ENCODE results near the gene KCNK18. TPM values are rescaled to one million over a fixed set of nuclear protein-coding genes. Genes with fewer than 3 reads are reported as not detected.

Gene KCNK18
- total and polyA plus RNA-seq, 10 of the 15 experiments (the other 5 are each of a cell fraction or from before 2014, with no cell fraction given) = not detected

GRCh38 chr10:117212176-117212575 lies 14.9 kb downstream of the KCNK18 start:
- H4K20me1 ChIP-seq (ENCODE audit: control insufficient read depth, insufficient read depth) = no peaks in the 10 kb centered on the region
- intact Hi-C loops (cut with micrococcal nuclease; ENCODE audit: unreplicated experiment) (loop anchor here (10.0 kb wide), 1 partner anchor 263 kb away; no protein-coding TSS in a partner anchor), in situ Hi-C loops (cut with MboI) (no loop called here)
- BruUV-seq (replicated peaks) = no TSS peak
- H2AFZ ChIP-seq (ENCODE audit: control insufficient read depth, low read depth, low read length) = no peak overlapping the region
- no peak overlapping the region for H3K4me3 ChIP-seq
- CTCF ChIA-PET = interaction anchor here (0.6 to 2.6 kb wide), 2 partner anchors 107 to 411 kb away, joined by 3 to 14 read pairs; no protein-coding TSS in a partner anchor
- no peak overlapping the region for H3K4me2 ChIP-seq (ENCODE audit: control insufficient read depth, insufficient read depth)
- no peaks in the 10 kb centered on the region for H3K27me3 ChIP-seq (replicated peaks in 1 of 2; ENCODE audit: control insufficient read depth in 2 of 2, insufficient read depth in 2 of 2, low read length in 1 of 2)
- WGBS (ENCODE audit: insufficient coverage, insufficient replicate concordance, low lambda C conversion rate, missing lambda C conversion rate) = 0% methylated on average over 1 of the region's 1 CpG
- no peak overlapping the region for H3K9ac ChIP-seq (ENCODE audit: control insufficient read depth, insufficient read depth, low read length)
- no peaks in the 10 kb centered on the region; the same call in 2 of the 3 replicates for H3K9me3 ChIP-seq (replicated peaks; ENCODE audit: control insufficient read depth, insufficient read depth, low read length)
- SMC1A ChIA-PET (ENCODE audit: uncharacterized antibody, unreplicated experiment) = interaction anchor here (0.6 to 0.8 kb wide), 2 partner anchors 12 to 15 kb away, joined by 3 read pairs; no protein-coding TSS in a partner anchor
- RAD21 ChIA-PET (ENCODE audit: unreplicated experiment) = no interaction called here
- POLR2A ChIA-PET = no interaction called here
- peaks cover 2% of the 10 kb centered on the region; the same call in 1 of the 2 replicates for H3K4me1 ChIP-seq (ENCODE audit: control insufficient read depth, insufficient read depth, low read length)
- FAIRE-seq (no peak), ATAC-seq (no peak), DNase-seq (ENCODE audit: low read depth, low spot score) (no peak)
- no peaks in the 10 kb centered on the region for H3K79me2 ChIP-seq (ENCODE audit: control insufficient read depth, insufficient read depth, low read length)
- no peak overlapping the region for H3K27ac ChIP-seq (ENCODE audit: control insufficient read depth, insufficient read depth)
- no peaks in the 10 kb centered on the region for H3K36me3 ChIP-seq (ENCODE audit: control insufficient read depth in 2 of 2, insufficient read depth in 2 of 2, low read length in 1 of 2)
- TF ChIP-seq YBX1 (IDR thresholded peaks at IDR 0.05) (no peak), CREM (IDR thresholded peaks at IDR 0.05; ENCODE audit: low read depth) (no peak), WRNIP1 (IDR thresholded peaks at IDR 0.05; ENCODE audit: borderline replicate concordance, low read depth, low read length) (no peak), CUX1 (IDR thresholded peaks at IDR 0.05; ENCODE audit: insufficient replicate concordance, low read depth, low read length) (no peak), HDAC2 (IDR thresholded peaks at IDR 0.05) (no peak), HDAC6 (IDR thresholded peaks at IDR 0.05; ENCODE audit: unreplicated experiment) (no peak)

All from GM12878 (cell line).